PFSK-1 (cell line): ENCODE data around the gene TRAPPC10.

ENCODE experiments used
- POLR2AphosphoS5 ChIP-seq: IDR thresholded peaks from 2 replicates; pipeline ENCODE4 v1.6.1; 2012; ENCODE audit warnings: low read depth, mild to moderate bottlenecking, control low read depth, low read length, moderate library complexity
- REST ChIP-seq, 2 experiments: IDR thresholded peaks; 2 replicates each; pipeline versions ENCODE4 v1.6.1 to v1.8.0; 2011 to 2012; ENCODE audit warnings: low read depth in 2 of 2, low read length in 2 of 2, control low read depth in 1 of 2, inconsistent platforms in 1 of 2, mild to moderate bottlenecking in 1 of 2, moderate library complexity in 1 of 2; ENCODE audit not compliant: insufficient read depth in 1 of 2
- SIN3A ChIP-seq: IDR thresholded peaks from 2 replicates; pipeline ENCODE4 v1.6.1; 2012; ENCODE audit warnings: mild to moderate bottlenecking, low read length, moderate library complexity, borderline replicate concordance; ENCODE audit not compliant: insufficient read depth

- TF ChIP-seq SIN3A, result no peak
- TF ChIP-seq POLR2AphosphoS5, result no peak
- no peak for TF ChIP-seq REST (IDR thresholded peaks at IDR 0.05; ENCODE audit: insufficient read depth in 1 of 2, low read depth in 2 of 2, low read length in 2 of 2)
These were observed 51.2 kb downstream of the TRAPPC10 start for GRCh38 chr21:44063151-44063912.
